CD4-positive, alpha-beta T cell (primary cell): ENCODE data around the gene SLC25A39. TPM values are rescaled to one million over a fixed set of nuclear protein-coding genes. Genes with fewer than 3 reads are reported as not detected.

Source experiments
- ATAC-seq: fragments of 200-7000 bp; cut with Tn5 transposase; one replicate; pipeline ENCODE4 v1.10.0; 2022; ENCODE audit warnings: mild to moderate bottlenecking; ENCODE audit not compliant: poor library complexity
- CTCF ChIA-PET: fragments of 350-600 bp; sonication (Branson Sonifier 250); formaldehyde crosslinking; loops from one replicate; lab custom pipeline; 2021; ENCODE audit warnings: antibody characterized with exemption, inconsistent platforms; lab: Charles Lee
- POLR2A ChIA-PET: fragments of 350-600 bp; sonication (Branson Sonifier 250); formaldehyde crosslinking; loops from one replicate; lab custom pipeline; 2021; ENCODE audit warnings: antibody characterized with exemption, inconsistent platforms; lab: Charles Lee
- DNase-seq, 14 experiments: peaks; one replicate each; pipeline ENCODE4 v3.0.0-alpha.2; 2013 to 2020; ENCODE audit warnings: mixed read lengths in 2 of 14
- H3K27ac ChIP-seq, 2 donors: one replicate each; pipeline versions ENCODE4 v1.5.1 to v1.7.0; 2013; ENCODE audit warnings: low read length in 2 of 2, low read depth in 1 of 2, mild to moderate bottlenecking in 1 of 2
- H3K27me3 ChIP-seq, 2 experiments: 1 replicate in 1 of 2; 2 replicates in 1 of 2; pipeline versions ENCODE4 v1.6.1 to v1.7.0; 2013; ENCODE audit warnings: low read length in 2 of 2, control low read depth in 1 of 2, mild to moderate bottlenecking in 1 of 2, moderate library complexity in 1 of 2; ENCODE audit not compliant: insufficient read depth in 2 of 2, control insufficient read depth in 1 of 2
- H3K36me3 ChIP-seq: one replicate; pipeline ENCODE4 v1.6.1; 2013; ENCODE audit warnings: low read length, control low read depth; ENCODE audit not compliant: insufficient read depth
- H3K4me1 ChIP-seq: one replicate; pipeline ENCODE4 v1.6.1; 2013; ENCODE audit warnings: low read length, control low read depth; ENCODE audit not compliant: insufficient read depth
- H3K4me3 ChIP-seq: one replicate; pipeline ENCODE4 v1.5.1; 2013; ENCODE audit warnings: mild to moderate bottlenecking, low read length, moderate library complexity
- H3K9me3 ChIP-seq, 2 experiments: 1 replicate in 1 of 2; 2 replicates in 1 of 2; pipeline versions ENCODE4 v1.6.1 to v1.7.0; 2013; ENCODE audit warnings: low read length in 2 of 2, mild to moderate bottlenecking in 2 of 2, control low read depth in 1 of 2, moderate library complexity in 1 of 2; ENCODE audit not compliant: control insufficient read depth in 1 of 2, insufficient read depth in 1 of 2
- H3K27ac Mint-ChIP-seq: one replicate; pipeline ENCODE4 v1.8.0; 2020; ENCODE audit warnings: mixed read lengths
- H3K27me3 Mint-ChIP-seq: one replicate; pipeline ENCODE4 v1.8.0; 2021; ENCODE audit warnings: mixed read lengths
- H3K36me3 Mint-ChIP-seq: one replicate; pipeline ENCODE4 v1.8.0; 2021; ENCODE audit warnings: low read depth, mixed read lengths
- H3K4me1 Mint-ChIP-seq: one replicate; pipeline ENCODE4 v1.8.0; 2021; ENCODE audit warnings: low read depth, mixed read lengths
- H3K4me3 Mint-ChIP-seq: one replicate; pipeline ENCODE4 v1.8.0; 2020; ENCODE audit warnings: mild to moderate bottlenecking, mixed read lengths
- H3K9me3 Mint-ChIP-seq: one replicate; pipeline ENCODE4 v1.8.0; 2020; ENCODE audit warnings: mixed read lengths
- CTCF ChIP-seq: fragments of 200-600 bp; IDR thresholded peaks from one replicate; pipeline ENCODE4 v1.8.0; 2022; ENCODE audit warnings: antibody characterized with exemption, mild to moderate bottlenecking
- intact Hi-C, 2 experiments: fragments of 100-400 bp; cut with DNase I in 1 of 2; cut with micrococcal nuclease in 1 of 2; formaldehyde crosslinking; loops; one replicate each; pipeline versions ENCODE4 v1.15.1 to v1.9.0; 2023 to 2025; cut with DNase I, micrococcal nuclease
- total RNA-seq, 174 experiments: library from RNA in 2 of 174; stranded (reverse) in 2 of 174; gene quantifications; one replicate each; pipeline ENCODE4 v1.2.3 and lab custom pipeline; 2021 to 2026

The SLC25A39 gene
- total RNA-seq, 2 experiments from 2014 or later: 55.5 to 65.5 TPM

GRCh38 chr17:44360826-44361225 lies 36.2 kb upstream of the SLC25A39 start:
- Histone ChIP-seq H3K4me1 (peaks cover 13% of the 10 kb centered on the region), H3K9me3 (no peaks in the 10 kb centered on the region), H3K27me3 (peaks cover 15 to 21% of the 10 kb centered on the region in 2 experiments), H3K27ac (no peak overlapping the region), H3K36me3 (no peaks in the 10 kb centered on the region), H3K4me3 (no peak overlapping the region)
- no peak for DNase-seq
- peaks cover 28% of the 10 kb centered on the region for H3K27me3 Mint-ChIP-seq
- ATAC-seq: no peak
- no peaks in the 10 kb centered on the region for H3K36me3 Mint-ChIP-seq
- no peak overlapping the region for H3K4me3 Mint-ChIP-seq
- intact Hi-C loops: no loop called here
- POLR2A ChIA-PET: interaction anchor here (1.5 kb wide), 1 partner anchor 15 kb away, joined by 3 read pairs; the partner anchor contains the start of gene GRN
- H3K9me3 Mint-ChIP-seq: no peaks in the 10 kb centered on the region
- no peak overlapping the region for H3K27ac Mint-ChIP-seq
- peaks cover 8% of the 10 kb centered on the region for H3K4me1 Mint-ChIP-seq
- TF ChIP-seq CTCF: no peak
- CTCF ChIA-PET: interaction anchor here (1.0 kb wide), 1 partner anchor 10 kb away, joined by 3 read pairs; no protein-coding TSS in a partner anchor

GRCh38 chr17:44360144-44360533 lies 35.5 kb upstream of the SLC25A39 start:
- ATAC-seq: no peak
- Histone ChIP-seq H3K27me3 (peaks cover 15 to 21% of the 10 kb centered on the region in 2 experiments), H3K36me3 (no peaks in the 10 kb centered on the region), H3K9me3 (no peaks in the 10 kb centered on the region), H3K4me3 (no peak overlapping the region), H3K4me1 (peaks cover 13% of the 10 kb centered on the region), H3K27ac (no peak overlapping the region)
- H3K4me3 Mint-ChIP-seq: peak overlapping the region; percentile 50
- ChIA-PET POLR2A (interaction anchor here (1.5 kb wide), 1 partner anchor 15 kb away, joined by 3 read pairs; the partner anchor contains the start of gene GRN), CTCF (no interaction called here)
- peaks cover 8% of the 10 kb centered on the region for H3K4me1 Mint-ChIP-seq
- H3K27me3 Mint-ChIP-seq: peaks cover 21% of the 10 kb centered on the region
- no peak for TF ChIP-seq CTCF
- H3K9me3 Mint-ChIP-seq: no peaks in the 10 kb centered on the region
- intact Hi-C loops: no loop called here
- H3K36me3 Mint-ChIP-seq: no peaks in the 10 kb centered on the region
- DNase-seq: no peak
- H3K27ac Mint-ChIP-seq: no peak overlapping the region

- no peak overlapping the region for H3K27ac Mint-ChIP-seq
- no peak overlapping the region for H3K27ac ChIP-seq
- CTCF ChIA-PET: interaction anchor here (0.6 to 2.3 kb wide), 2 partner anchors 14 to 239 kb away, joined by 3 to 9 read pairs; partner anchors contain the start of gene GRN
- H3K4me3 ChIP-seq: no peak overlapping the region
- POLR2A ChIA-PET: no interaction called here
- H3K36me3 ChIP-seq: no peaks in the 10 kb centered on the region
- peaks cover 8% of the 10 kb centered on the region for H3K4me1 Mint-ChIP-seq
- no peak overlapping the region for H3K4me3 Mint-ChIP-seq
- TF ChIP-seq CTCF: no peak
- ATAC-seq (no peak), DNase-seq (no peak)
- no peaks in the 10 kb centered on the region for H3K36me3 Mint-ChIP-seq
- peaks cover 13% of the 10 kb centered on the region for H3K4me1 ChIP-seq
- H3K9me3 ChIP-seq: no peaks in the 10 kb centered on the region
- intact Hi-C loops: no loop called here
- peaks cover 15 to 21% of the 10 kb centered on the region in 2 experiments for H3K27me3 ChIP-seq
- H3K27me3 Mint-ChIP-seq: peaks cover 16% of the 10 kb centered on the region
- no peaks in the 10 kb centered on the region for H3K9me3 Mint-ChIP-seq
Observed at GRCh38 chr17:44359458-44360143, 35.0 kb upstream of the SLC25A39 start.
